K562 (cell line): ENCODE data around the gene GNAT1. TPM values are rescaled to one million over a fixed set of nuclear protein-coding genes. Genes with fewer than 3 reads are reported as not detected.

Source experiments
- ARID2 ChIP-seq: fragments of 450-650 bp; IDR thresholded peaks from 2 replicates; pipeline ENCODE4 v1.6.1; 2017; ENCODE audit warnings: antibody characterized with exemption, mild to moderate bottlenecking
- ATF1 ChIP-seq, 2 experiments: fragments of 450-650 bp in 1 of 2; IDR thresholded peaks; 2 replicates each; pipeline ENCODE4 v1.6.1; 2016; ENCODE audit warnings: missing compliant biosample characterization in 1 of 2, missing genetic modification characterization in 1 of 2
- ATF7 ChIP-seq: fragments of 450-650 bp; IDR thresholded peaks from 2 replicates; pipeline ENCODE4 v1.7.1; 2014; ENCODE audit warnings: mild to moderate bottlenecking, moderate library complexity
- CTCF ChIP-seq, 3 experiments: IDR thresholded peaks in 2 of 3; conservative IDR thresholded peaks in 1 of 3; 2 replicates each; pipeline ENCODE4 v1.5.1; 2011 to 2012; ENCODE audit warnings: low read length in 3 of 3, mild to moderate bottlenecking in 3 of 3, control low read depth in 2 of 3, improper control_type of control experiment in 1 of 3, inconsistent platforms in 1 of 3, low read depth in 1 of 3, mixed read lengths in 1 of 3, moderate library complexity in 1 of 3; ENCODE audit not compliant: insufficient read depth in 2 of 3
- HMGN3 ChIP-seq: IDR thresholded peaks from 2 replicates; pipeline ENCODE4 v1.6.1; 2011; ENCODE audit warnings: borderline replicate concordance, low read depth, mild to moderate bottlenecking, mixed read lengths, low read length; ENCODE audit not compliant: insufficient read length; ENCODE audit errors: extremely low read depth
- NR1H2 ChIP-seq: sonication (generic); formaldehyde crosslinking; IDR thresholded peaks from 2 replicates; pipeline ENCODE4 v1.4.0; 2020; ENCODE audit warnings: mild to moderate bottlenecking, missing genetic modification reagents
- ZNF551 ChIP-seq: fragments of 250-450 bp; sonication (Bioruptor Pico); IDR thresholded peaks from 2 replicates; pipeline ENCODE4 v1.5.0; 2021; ENCODE audit warnings: mild to moderate bottlenecking, moderate library complexity
- polyA plus RNA-seq, 8 experiments: library from polyadenylated mRNA; depleted of rRNA in 4 of 8; stranded (reverse) in 5 of 8; unstranded in 3 of 8; fragments of >200 nt; fragmentation: Nextera tagmentation in 2 of 8; fragmentation: Illumina TruSeq in 1 of 8; extraction: Ambion mirVana in 2 of 8; extraction: Trizol in 1 of 8; gene quantifications; 2 replicates each; pipeline versions ENCODE4 v1.2.1 to v1.2.3, GENCODE V29; 2011 to 2014; ENCODE audit warnings: inconsistent platforms in 1 of 8, missing spikeins in 1 of 8
- total RNA-seq, 7 experiments: library from RNA; depleted of rRNA in 6 of 7; stranded (reverse); fragments of >200 nt in 6 of 7; fragmentation: Illumina TruSeq in 2 of 7; extraction: Trizol in 2 of 7; gene quantifications; 2 replicates each; pipeline versions ENCODE4 v1.2.1 to v1.2.3, GENCODE V29; 2011 to 2021; ENCODE audit warnings: low replicate concordance in 1 of 7
- TF ChIP-seq, protein P1 (sequence below): sonication (generic); formaldehyde crosslinking; IDR thresholded peaks from 2 replicates; pipeline ENCODE4 v1.8.0; 2022; ENCODE audit warnings: mild to moderate bottlenecking, missing genetic modification reagents
- TF ChIP-seq, protein P2 (sequence below): fragments of 450-650 bp; IDR thresholded peaks from 2 replicates; pipeline ENCODE4 v1.6.1; 2016; ENCODE audit warnings: mild to moderate bottlenecking, moderate library complexity

GNAT1 gene
- total and polyA plus RNA-seq, 9 of the 15 experiments (the other 6 are each of a cell fraction or from before 2014, with no cell fraction given): not detected

DNA sequence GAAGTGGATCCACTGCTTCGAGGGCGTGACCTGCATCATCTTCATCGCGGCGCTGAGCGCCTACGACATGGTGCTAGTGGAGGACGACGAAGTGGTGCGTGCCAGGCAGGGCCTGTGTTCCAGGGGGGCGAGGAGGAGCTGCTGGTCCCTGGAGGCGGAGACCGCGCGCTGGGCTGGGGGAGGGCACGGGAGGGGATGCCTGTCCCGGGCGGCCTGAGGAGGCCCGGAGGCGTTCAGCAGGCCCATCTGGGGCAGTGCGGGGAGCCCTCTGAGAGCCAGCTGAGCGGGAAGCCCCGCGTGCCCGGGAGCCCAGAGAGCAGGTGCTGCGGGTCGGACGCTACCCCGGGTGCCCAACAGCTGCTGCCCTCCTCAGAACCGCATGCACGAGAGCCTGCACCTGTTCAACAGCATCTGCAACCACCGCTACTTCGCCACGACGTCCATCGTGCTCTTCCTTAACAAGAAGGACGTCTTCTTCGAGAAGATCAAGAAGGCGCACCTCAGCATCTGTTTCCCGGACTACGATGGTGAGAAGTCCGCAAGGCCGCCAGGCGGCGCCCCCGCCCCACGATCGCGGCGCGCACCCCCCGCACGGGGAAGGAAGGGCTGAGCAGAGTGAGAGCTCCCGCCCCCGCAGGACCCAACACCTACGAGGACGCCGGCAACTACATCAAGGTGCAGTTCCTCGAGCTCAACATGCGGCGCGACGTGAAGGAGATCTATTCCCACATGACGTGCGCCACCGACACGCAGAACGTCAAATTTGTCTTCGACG, 2.9 kb downstream of the GNAT1 start (continued):
- TF ChIP-seq ATF7 (peak; percentile 50; the same call in 1 of the 2 replicates), HMGN3 (peak; percentile 24), ZNF551 (no peak), ARID2 (peak; percentile 97), ATF1 (CRISPR knock-in tag; IDR thresholded peaks at IDR 0.05) (no peak), ATF1 (tag; IDR thresholded peaks at IDR 0.05) (peak; percentile 88), NR1H2 (CRISPR knock-in tag) (no peak), CTCF (IDR thresholded peaks at IDR 0.05 in 2 of 3, conservative IDR thresholded peaks at IDR 0.05 in 1 of 3; ENCODE audit: insufficient read depth in 2 of 3, low read depth in 1 of 3, low read length in 3 of 3) (peak; percentile 88 to 92 (median 89))
- TF ChIP-seq, protein P1, sequence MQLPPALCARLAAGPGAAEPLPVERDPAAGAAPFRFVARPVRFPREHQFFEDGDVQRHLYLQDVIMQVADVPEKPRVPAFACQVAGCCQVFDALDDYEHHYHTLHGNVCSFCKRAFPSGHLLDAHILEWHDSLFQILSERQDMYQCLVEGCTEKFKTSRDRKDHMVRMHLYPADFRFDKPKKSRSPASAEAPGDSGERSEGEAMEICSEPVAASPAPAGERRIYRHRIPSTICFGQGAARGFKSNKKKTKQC (CRISPR knock-in tag): 0 out of 2 replicates have a peak, but pooled peaks have one; percentile 18
- TF ChIP-seq, protein P2, sequence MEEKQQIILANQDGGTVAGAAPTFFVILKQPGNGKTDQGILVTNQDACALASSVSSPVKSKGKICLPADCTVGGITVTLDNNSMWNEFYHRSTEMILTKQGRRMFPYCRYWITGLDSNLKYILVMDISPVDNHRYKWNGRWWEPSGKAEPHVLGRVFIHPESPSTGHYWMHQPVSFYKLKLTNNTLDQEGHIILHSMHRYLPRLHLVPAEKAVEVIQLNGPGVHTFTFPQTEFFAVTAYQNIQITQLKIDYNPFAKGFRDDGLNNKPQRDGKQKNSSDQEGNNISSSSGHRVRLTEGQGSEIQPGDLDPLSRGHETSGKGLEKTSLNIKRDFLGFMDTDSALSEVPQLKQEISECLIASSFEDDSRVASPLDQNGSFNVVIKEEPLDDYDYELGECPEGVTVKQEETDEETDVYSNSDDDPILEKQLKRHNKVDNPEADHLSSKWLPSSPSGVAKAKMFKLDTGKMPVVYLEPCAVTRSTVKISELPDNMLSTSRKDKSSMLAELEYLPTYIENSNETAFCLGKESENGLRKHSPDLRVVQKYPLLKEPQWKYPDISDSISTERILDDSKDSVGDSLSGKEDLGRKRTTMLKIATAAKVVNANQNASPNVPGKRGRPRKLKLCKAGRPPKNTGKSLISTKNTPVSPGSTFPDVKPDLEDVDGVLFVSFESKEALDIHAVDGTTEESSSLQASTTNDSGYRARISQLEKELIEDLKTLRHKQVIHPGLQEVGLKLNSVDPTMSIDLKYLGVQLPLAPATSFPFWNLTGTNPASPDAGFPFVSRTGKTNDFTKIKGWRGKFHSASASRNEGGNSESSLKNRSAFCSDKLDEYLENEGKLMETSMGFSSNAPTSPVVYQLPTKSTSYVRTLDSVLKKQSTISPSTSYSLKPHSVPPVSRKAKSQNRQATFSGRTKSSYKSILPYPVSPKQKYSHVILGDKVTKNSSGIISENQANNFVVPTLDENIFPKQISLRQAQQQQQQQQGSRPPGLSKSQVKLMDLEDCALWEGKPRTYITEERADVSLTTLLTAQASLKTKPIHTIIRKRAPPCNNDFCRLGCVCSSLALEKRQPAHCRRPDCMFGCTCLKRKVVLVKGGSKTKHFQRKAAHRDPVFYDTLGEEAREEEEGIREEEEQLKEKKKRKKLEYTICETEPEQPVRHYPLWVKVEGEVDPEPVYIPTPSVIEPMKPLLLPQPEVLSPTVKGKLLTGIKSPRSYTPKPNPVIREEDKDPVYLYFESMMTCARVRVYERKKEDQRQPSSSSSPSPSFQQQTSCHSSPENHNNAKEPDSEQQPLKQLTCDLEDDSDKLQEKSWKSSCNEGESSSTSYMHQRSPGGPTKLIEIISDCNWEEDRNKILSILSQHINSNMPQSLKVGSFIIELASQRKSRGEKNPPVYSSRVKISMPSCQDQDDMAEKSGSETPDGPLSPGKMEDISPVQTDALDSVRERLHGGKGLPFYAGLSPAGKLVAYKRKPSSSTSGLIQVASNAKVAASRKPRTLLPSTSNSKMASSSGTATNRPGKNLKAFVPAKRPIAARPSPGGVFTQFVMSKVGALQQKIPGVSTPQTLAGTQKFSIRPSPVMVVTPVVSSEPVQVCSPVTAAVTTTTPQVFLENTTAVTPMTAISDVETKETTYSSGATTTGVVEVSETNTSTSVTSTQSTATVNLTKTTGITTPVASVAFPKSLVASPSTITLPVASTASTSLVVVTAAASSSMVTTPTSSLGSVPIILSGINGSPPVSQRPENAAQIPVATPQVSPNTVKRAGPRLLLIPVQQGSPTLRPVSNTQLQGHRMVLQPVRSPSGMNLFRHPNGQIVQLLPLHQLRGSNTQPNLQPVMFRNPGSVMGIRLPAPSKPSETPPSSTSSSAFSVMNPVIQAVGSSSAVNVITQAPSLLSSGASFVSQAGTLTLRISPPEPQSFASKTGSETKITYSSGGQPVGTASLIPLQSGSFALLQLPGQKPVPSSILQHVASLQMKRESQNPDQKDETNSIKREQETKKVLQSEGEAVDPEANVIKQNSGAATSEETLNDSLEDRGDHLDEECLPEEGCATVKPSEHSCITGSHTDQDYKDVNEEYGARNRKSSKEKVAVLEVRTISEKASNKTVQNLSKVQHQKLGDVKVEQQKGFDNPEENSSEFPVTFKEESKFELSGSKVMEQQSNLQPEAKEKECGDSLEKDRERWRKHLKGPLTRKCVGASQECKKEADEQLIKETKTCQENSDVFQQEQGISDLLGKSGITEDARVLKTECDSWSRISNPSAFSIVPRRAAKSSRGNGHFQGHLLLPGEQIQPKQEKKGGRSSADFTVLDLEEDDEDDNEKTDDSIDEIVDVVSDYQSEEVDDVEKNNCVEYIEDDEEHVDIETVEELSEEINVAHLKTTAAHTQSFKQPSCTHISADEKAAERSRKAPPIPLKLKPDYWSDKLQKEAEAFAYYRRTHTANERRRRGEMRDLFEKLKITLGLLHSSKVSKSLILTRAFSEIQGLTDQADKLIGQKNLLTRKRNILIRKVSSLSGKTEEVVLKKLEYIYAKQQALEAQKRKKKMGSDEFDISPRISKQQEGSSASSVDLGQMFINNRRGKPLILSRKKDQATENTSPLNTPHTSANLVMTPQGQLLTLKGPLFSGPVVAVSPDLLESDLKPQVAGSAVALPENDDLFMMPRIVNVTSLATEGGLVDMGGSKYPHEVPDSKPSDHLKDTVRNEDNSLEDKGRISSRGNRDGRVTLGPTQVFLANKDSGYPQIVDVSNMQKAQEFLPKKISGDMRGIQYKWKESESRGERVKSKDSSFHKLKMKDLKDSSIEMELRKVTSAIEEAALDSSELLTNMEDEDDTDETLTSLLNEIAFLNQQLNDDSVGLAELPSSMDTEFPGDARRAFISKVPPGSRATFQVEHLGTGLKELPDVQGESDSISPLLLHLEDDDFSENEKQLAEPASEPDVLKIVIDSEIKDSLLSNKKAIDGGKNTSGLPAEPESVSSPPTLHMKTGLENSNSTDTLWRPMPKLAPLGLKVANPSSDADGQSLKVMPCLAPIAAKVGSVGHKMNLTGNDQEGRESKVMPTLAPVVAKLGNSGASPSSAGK: peak; percentile 92
